LNCaP clone FGC (cell line): ENCODE data around the gene PMPCA.
A peak's percentile ranks its signal among the peaks of the same experiment; 100 is the strongest.

Source experiments
- DNase-seq: peaks from one replicate; pipeline ENCODE4 v3.0.0-alpha.2; 2011; ENCODE audit warnings: low read depth
- H3K4me3 ChIP-seq: 2 replicates; pipeline ENCODE4 v1.5.1; 2011; ENCODE audit warnings: mild to moderate bottlenecking, low read depth, low read length, control low read depth
- TF ChIP-seq, protein P1 (sequence below): IDR thresholded peaks from 2 replicates; pipeline ENCODE4 v1.5.1; 2012; ENCODE audit warnings: mild to moderate bottlenecking; ENCODE audit not compliant: control insufficient read depth, insufficient read depth; ENCODE audit errors: extremely low read depth

The PMPCA gene

DNA sequence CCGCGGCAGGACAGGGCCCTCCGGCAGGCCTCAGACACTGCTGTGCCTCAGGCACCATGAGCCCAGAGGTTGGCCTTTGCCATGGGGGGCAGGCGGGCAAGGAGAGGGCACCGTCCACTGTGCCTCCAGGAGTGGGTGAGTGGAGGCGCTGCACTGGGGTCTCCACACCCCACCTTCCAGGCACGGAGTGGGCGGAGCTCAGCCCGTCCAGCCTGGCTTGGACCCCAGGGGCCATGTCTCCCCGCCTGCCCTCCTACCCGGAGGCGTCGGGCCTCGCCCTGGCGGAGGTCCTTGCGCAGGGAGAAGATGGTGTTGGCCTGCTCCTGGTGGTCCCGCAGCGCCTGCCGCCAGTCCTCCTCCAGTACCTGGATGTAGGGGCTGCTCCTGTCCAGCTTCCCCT, 40.4 kb upstream of the PMPCA start:
- H3K4me3 ChIP-seq = no peak overlapping the region
- no peak for DNase-seq
- TF ChIP-seq, protein P1, sequence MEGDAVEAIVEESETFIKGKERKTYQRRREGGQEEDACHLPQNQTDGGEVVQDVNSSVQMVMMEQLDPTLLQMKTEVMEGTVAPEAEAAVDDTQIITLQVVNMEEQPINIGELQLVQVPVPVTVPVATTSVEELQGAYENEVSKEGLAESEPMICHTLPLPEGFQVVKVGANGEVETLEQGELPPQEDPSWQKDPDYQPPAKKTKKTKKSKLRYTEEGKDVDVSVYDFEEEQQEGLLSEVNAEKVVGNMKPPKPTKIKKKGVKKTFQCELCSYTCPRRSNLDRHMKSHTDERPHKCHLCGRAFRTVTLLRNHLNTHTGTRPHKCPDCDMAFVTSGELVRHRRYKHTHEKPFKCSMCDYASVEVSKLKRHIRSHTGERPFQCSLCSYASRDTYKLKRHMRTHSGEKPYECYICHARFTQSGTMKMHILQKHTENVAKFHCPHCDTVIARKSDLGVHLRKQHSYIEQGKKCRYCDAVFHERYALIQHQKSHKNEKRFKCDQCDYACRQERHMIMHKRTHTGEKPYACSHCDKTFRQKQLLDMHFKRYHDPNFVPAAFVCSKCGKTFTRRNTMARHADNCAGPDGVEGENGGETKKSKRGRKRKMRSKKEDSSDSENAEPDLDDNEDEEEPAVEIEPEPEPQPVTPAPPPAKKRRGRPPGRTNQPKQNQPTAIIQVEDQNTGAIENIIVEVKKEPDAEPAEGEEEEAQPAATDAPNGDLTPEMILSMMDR = no peak

GRCh38 chr9:136370687-136371532, 39.5 kb upstream of the PMPCA start:
- no peak overlapping the region for H3K4me3 ChIP-seq
- TF ChIP-seq, protein P1 = no peak
- DNase-seq = no peak

- TF ChIP-seq, protein P1 = no peak
- H3K4me3 ChIP-seq = no peak overlapping the region
- no peak for DNase-seq
These were observed 39.0 kb upstream of the PMPCA start for GRCh38 chr9:136371533-136371880.

- TF ChIP-seq, protein P1 = no peak
- H3K4me3 ChIP-seq = no peak overlapping the region
- DNase-seq = no peak
These were observed 38.5 kb upstream of the PMPCA start for GRCh38 chr9:136372006-136372405.

DNA sequence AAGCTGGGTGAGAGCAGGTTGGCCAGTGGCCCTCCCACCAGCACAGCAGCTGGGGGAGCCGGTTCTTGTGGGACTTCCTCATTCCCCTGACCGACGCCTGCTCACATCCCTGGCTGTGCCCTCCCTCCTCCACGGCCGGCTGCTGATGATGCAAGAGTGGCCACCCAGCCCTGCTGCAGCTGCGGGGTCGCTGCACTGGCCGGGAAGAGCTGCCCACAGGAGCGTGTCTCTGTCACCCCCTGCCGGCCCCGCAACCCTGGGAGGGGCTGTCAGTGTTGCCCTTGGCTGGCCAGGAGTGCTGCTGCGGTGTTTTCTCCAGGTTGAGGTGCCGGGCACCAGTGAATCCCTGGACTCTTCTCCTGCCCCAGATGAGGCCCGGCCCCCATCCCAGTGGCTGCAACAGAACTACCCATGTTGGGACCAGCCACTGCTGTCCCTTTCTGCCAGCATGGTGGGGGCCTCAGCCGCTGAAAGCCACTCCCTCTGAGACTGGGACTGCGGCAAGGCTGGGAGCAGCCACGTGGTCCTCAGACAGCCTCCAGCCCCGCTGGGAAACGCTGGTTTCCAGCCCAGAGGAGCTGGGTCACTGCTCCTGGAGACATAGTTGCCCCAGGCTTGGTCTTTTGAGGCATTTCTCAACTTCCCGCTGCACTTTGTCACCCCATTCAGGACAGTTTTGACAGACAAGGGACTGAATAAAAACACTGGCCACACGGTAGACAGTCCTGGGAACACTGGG, 37.7 kb upstream of the PMPCA start:
- H3K4me3 ChIP-seq = no peak overlapping the region
- TF ChIP-seq, protein P1 = 0 out of 2 replicates have a peak, but pooled peaks have one; percentile 6
- peak; percentile 38 for DNase-seq

- no peak for DNase-seq
- TF ChIP-seq, protein P1 = no peak
- no peak within 1 kb of the TSS for H3K4me3 ChIP-seq
These were observed 36.9 kb upstream of the PMPCA start, which contains the start of gene CARD9 for GRCh38 chr9:136373300-136374182. Gene CARD9 (minus strand): TSS chr9:136373669. CDS start chr9:136372078, 1,591 bp downstream.
